ENCODE measurements around the gene TMEM95.

- TF ChIP-seq CTCF (IDR thresholded peaks at IDR 0.05; ENCODE audit: poor library complexity, severe bottlenecking) = no peak
- no peak for TF ChIP-seq POLR2AphosphoS5 (IDR thresholded peaks at IDR 0.05)
- no peak for TF ChIP-seq RAD21 (conservative IDR thresholded peaks at IDR 0.05)
- TF ChIP-seq EZH2 (IDR thresholded peaks at IDR 0.05; ENCODE audit: borderline replicate concordance, insufficient read depth, low read length, poor library complexity, severe bottlenecking) = no peak
- TF ChIP-seq REST (IDR thresholded peaks at IDR 0.05; ENCODE audit: borderline replicate concordance) = no peak
- no peak for TF ChIP-seq MXI1 (conservative IDR thresholded peaks at IDR 0.05; ENCODE audit: poor library complexity, severe bottlenecking)
- no peak for TF ChIP-seq SMC3 (conservative IDR thresholded peaks at IDR 0.05; ENCODE audit: poor library complexity)
- TF ChIP-seq TAF1 (IDR thresholded peaks at IDR 0.05; ENCODE audit: low read depth) = no peak
These were observed 33.9 kb downstream of the TMEM95 start for GRCh38 chr17:7388856-7389255.

All from neural cell (in vitro differentiated cells).